Erythroblast (primary cell): ENCODE results near the gene GC.

Source experiments
- DNase-seq, 2 experiments: peaks; one replicate each; lab custom pipeline; 2025; lab: John Stamatoyannopoulos, UW
- GATA1 ChIP-seq: IDR thresholded peaks from 2 replicates; pipeline ENCODE4 v1.6.1; 2011; ENCODE audit warnings: low read depth, mild to moderate bottlenecking, control low read depth, low read length, moderate library complexity
- POLR2A ChIP-seq: IDR thresholded peaks from 2 replicates; pipeline ENCODE4 v1.6.1; 2011; ENCODE audit warnings: mild to moderate bottlenecking, low read length

GC gene

DNA sequence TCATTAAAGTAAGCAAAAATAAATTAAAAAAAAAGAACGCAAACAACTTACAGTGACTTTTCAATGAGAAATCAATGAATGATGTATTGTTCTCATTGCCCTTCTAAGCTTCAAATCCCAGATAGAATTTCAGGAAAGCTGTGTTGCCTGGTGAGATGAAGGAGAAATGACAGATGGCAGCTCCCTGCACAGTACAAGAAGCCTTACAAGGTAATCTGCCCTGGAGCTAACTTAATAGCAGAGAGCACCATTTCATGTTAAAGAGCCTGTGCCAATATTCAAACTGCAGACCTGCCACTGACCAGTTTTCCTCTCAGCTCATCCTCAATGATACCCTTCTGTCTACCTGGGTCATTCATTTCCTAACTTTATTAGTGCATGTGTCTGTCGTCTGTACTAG, 54.0 kb downstream of the GC start:
- no peak for TF ChIP-seq GATA1
- TF ChIP-seq POLR2A, result no peak

DNA sequence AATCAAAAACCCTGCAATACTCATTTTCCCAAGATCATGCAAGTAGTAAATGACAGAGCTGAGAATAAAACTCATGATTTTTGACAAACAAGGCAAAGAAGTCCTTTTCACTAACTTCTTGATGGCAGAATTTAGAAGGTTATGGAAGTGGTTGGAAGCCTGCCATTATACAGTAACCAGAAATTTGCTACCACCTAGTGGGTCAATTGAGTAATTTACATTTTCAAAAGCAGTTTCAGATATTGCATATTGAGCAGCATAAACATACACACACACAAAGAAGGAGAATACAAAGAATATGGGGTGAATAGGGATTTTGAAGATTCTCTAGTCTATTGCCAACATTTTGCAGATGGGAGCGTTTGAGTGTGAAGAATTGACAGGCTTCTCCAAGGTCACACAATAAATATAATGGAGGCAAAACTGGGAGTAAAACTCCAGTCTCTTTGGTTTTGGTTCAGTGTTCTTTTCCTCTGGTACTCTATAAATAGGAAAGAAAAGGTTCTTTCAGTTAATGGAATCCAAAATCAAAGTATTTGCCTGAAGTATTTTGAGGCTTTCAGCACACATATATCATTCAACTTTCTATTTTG, 70.2 kb downstream of the GC start:
- no peak for TF ChIP-seq GATA1
- TF ChIP-seq POLR2A, result no peak
- DNase-seq, result peak; percentile 21 to 46

More for the DNA sequence above, 54.0 kb downstream of the GC start:
- no peak for DNase-seq

GRCh38 chr4:71711985-71712348, 71.9 kb downstream of the GC start:
- no peak for DNase-seq
- TF ChIP-seq GATA1, result no peak
- TF ChIP-seq POLR2A, result no peak

GRCh38 chr4:71711044-71711984, 72.6 kb downstream of the GC start:
- no peak for DNase-seq
- TF ChIP-seq GATA1, result no peak
- TF ChIP-seq POLR2A, result no peak

DNA sequence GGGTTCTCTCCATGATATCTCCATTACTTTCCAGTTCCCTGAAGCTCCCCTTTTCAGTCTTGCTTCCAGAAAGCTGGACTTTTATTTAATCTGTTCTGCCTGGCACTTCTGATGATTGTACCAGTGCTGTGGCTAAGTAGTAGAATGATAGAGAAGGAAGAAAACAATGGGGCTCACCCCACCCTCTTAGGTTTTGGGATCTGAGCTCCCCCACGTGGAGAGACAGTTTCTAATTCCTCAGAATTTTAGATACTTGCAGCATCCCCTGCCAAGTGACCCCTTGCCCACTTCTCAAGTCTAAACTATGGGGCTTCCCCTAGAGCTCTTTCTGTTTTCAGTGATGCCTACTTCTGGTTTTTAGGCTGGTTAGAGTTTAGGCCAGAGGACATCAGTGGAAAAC, 73.9 kb downstream of the GC start:
- DNase-seq, result no peak
- TF ChIP-seq GATA1 (no peak), POLR2A (no peak)

GRCh38 chr4:71698141-71698540, 85.7 kb downstream of the GC start:
- no peak for DNase-seq
- TF ChIP-seq POLR2A, result no peak
- no peak for TF ChIP-seq GATA1

DNA sequence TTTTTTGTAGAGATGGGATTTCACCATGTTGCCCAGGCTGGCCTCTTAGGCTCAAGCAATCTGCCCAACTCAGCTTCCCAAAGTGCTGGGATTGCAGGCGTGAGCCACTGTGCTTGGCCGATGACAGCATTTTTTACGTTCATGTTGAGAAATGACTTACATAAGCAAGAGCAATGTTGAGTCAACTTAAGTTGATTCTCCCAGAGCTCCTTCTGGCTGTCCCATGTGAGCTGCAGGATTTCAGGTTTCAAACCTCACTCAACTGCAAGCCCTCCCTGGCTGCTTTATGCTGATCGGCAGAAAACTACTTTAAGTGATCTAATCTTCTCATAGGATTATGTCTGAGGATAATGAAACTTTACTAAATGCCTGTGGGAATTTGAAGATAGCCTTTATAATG, 86.8 kb downstream of the GC start:
- TF ChIP-seq POLR2A (no peak), GATA1 (no peak)
- DNase-seq, result no peak

GRCh38 chr4:71694961-71695360, 88.9 kb downstream of the GC start:
- no peak for DNase-seq
- TF ChIP-seq POLR2A (no peak), GATA1 (no peak)

- no peak for DNase-seq
- TF ChIP-seq POLR2A (no peak), GATA1 (no peak)
These were observed 90.9 kb downstream of the GC start for GRCh38 chr4:71692963-71693362.

DNA sequence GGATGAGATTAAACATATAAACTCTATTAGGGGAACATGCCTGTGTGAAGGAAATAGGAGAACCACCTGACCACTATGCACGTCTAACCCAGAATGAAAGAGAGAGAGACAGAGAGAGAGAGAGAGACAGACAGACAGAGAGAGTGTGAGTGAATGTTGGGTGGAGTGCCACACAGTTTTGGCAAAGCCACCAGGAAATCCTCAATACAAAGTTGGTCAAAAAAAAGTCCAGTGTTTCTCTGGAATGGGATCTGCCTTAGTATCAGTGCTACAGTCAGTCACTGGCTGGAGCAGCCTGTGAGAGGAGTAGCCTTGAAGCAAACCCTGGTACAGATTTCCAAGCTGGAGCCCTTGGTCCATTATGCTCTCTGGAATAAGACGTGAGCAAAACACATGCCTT, 91.7 kb downstream of the GC start:
- no peak for DNase-seq
- TF ChIP-seq GATA1, result no peak
- TF ChIP-seq POLR2A, result no peak
